GM23248 (cell line): ENCODE data around the gene ABL1. TPM values are rescaled to one million over a fixed set of nuclear protein-coding genes. Genes with fewer than 3 reads are reported as not detected.

Experiments used
- DNase-seq: peaks from one replicate; pipeline ENCODE4 v3.0.0-alpha.2; 2015
- H2AFZ ChIP-seq: fragments of 200-600 bp; sonication (generic); 2 replicates; pipeline ENCODE4 v1.6.1; 2016; ENCODE audit warnings: antibody characterized with exemption
- H3F3A ChIP-seq: fragments of 200-600 bp; sonication (generic); 2 replicates; pipeline ENCODE4 v1.6.1; 2016; ENCODE audit warnings: mild to moderate bottlenecking, antibody characterized with exemption, mixed run types; ENCODE audit not compliant: insufficient read depth
- H3K27ac ChIP-seq: fragments of 200-600 bp; sonication (generic); 2 replicates; pipeline ENCODE4 v1.5.1; 2016; ENCODE audit warnings: mild to moderate bottlenecking
- H3K27me3 ChIP-seq: fragments of 200-600 bp; sonication (generic); replicated peaks from 2 replicates; pipeline ENCODE4 v1.6.1; 2016; ENCODE audit warnings: mild to moderate bottlenecking; ENCODE audit not compliant: insufficient read depth
- H3K36me3 ChIP-seq: fragments of 200-600 bp; sonication (generic); 2 replicates; pipeline ENCODE4 v1.6.1; 2016; ENCODE audit warnings: low read depth, mild to moderate bottlenecking
- H3K4me1 ChIP-seq: fragments of 200-600 bp; sonication (generic); 2 replicates; pipeline ENCODE4 v1.6.1; 2016; ENCODE audit warnings: mild to moderate bottlenecking; ENCODE audit not compliant: insufficient read depth
- H3K4me2 ChIP-seq: fragments of 200-600 bp; sonication (generic); one replicate; pipeline ENCODE4 v1.6.1; 2016; ENCODE audit warnings: mild to moderate bottlenecking; ENCODE audit not compliant: unreplicated experiment
- H3K4me3 ChIP-seq: fragments of 200-600 bp; sonication (generic); 2 replicates; pipeline ENCODE4 v1.5.1; 2016; ENCODE audit warnings: mild to moderate bottlenecking
- H3K79me2 ChIP-seq: fragments of 200-600 bp; sonication (generic); 2 replicates; pipeline ENCODE4 v1.6.1; 2016; ENCODE audit warnings: mild to moderate bottlenecking; ENCODE audit not compliant: insufficient read depth
- H3K9ac ChIP-seq: fragments of 200-600 bp; sonication (generic); 2 replicates; pipeline ENCODE4 v1.6.1; 2016; ENCODE audit warnings: mild to moderate bottlenecking
- H3K9me2 ChIP-seq: fragments of 200-600 bp; sonication (generic); 2 replicates; pipeline ENCODE4 v1.6.1; 2016; ENCODE audit warnings: mixed run types, mild to moderate bottlenecking, moderate library complexity; ENCODE audit not compliant: insufficient read depth
- H3K9me3 ChIP-seq: fragments of 200-600 bp; sonication (generic); one replicate; pipeline ENCODE4 v1.6.1; 2017; ENCODE audit warnings: low read depth
- H4K20me1 ChIP-seq: fragments of 200-600 bp; sonication (generic); 2 replicates; pipeline ENCODE4 v1.6.0; 2016; ENCODE audit not compliant: insufficient read depth
- EZH2 ChIP-seq: fragments of 200-600 bp; sonication (generic); IDR thresholded peaks from 2 replicates; pipeline ENCODE4 v1.6.1; 2018; ENCODE audit warnings: antibody characterized with exemption, mild to moderate bottlenecking; ENCODE audit not compliant: insufficient read depth, poor library complexity, severe bottlenecking
- EZH2phosphoT487 ChIP-seq: fragments of 200-600 bp; sonication (generic); IDR thresholded peaks from 2 replicates; pipeline ENCODE4 v1.6.1; 2018; ENCODE audit warnings: antibody characterized with exemption, moderate library complexity, mild to moderate bottlenecking, low read depth; ENCODE audit not compliant: insufficient read depth
- WGBS, 2 experiments: methylation state at CpG; one replicate each; pipeline ENCODE4 v1.1.6; 2015 to 2017; ENCODE audit warnings: low lambda C conversion rate in 2 of 2, low coverage in 1 of 2; ENCODE audit errors: missing lambda C conversion rate in 2 of 2; 5-methylcytosine and 5-hydroxymethylcytosine counted together
- in situ Hi-C: fragments of 300-500 bp; cut with MboI; formaldehyde crosslinking; loops from 2 replicates; pipeline ENCODE4 v1.15.0; 2020
- polyA plus RNA-seq: library from polyadenylated mRNA; unstranded; fragments of >200 nt; fragmentation: Nextera tagmentation; extraction: Ambion mirVana; gene quantifications from 2 replicates; pipeline ENCODE4 v1.2.1, GENCODE V29; 2016
- total RNA-seq: library from RNA; depleted of rRNA; stranded (reverse); fragments of >200 nt; shearing (Covaris generic); gene quantifications from 2 replicates; pipeline ENCODE4 v1.2.3, GENCODE V29; 2014

ABL1 gene
- total and polyA plus RNA-seq, 2 experiments from 2014 or later: 22.9 to 66.1 TPM

GRCh38 chr9:130857864-130858738 lies 23.0 kb downstream of the ABL1 start:
- Histone ChIP-seq H3K79me2 (peaks cover 92% of the 10 kb centered on the region), H2AFZ (no peak overlapping the region), H3F3A (peaks cover 67% of the 10 kb centered on the region), H3K27me3 (no peaks in the 10 kb centered on the region), H3K4me2 (peak overlapping the region; percentile 63), H3K9ac (peak overlapping the region; percentile 75), H4K20me1 (no peaks in the 10 kb centered on the region), H3K4me3 (no peak overlapping the region), H3K36me3 (peaks cover 40% of the 10 kb centered on the region), H3K9me2 (no peaks in the 10 kb centered on the region), H3K9me3 (no peaks in the 10 kb centered on the region), H3K4me1 (peaks cover 52% of the 10 kb centered on the region), H3K27ac (peak overlapping the region; percentile 92)
- in situ Hi-C loops: no loop called here
- peak; percentile 95 for DNase-seq
- 14 to 16% methylated on average over 22 of the region's 22 CpGs for WGBS, 2 experiments
- TF ChIP-seq EZH2: no peak
- TF ChIP-seq EZH2phosphoT487: no peak

DNA sequence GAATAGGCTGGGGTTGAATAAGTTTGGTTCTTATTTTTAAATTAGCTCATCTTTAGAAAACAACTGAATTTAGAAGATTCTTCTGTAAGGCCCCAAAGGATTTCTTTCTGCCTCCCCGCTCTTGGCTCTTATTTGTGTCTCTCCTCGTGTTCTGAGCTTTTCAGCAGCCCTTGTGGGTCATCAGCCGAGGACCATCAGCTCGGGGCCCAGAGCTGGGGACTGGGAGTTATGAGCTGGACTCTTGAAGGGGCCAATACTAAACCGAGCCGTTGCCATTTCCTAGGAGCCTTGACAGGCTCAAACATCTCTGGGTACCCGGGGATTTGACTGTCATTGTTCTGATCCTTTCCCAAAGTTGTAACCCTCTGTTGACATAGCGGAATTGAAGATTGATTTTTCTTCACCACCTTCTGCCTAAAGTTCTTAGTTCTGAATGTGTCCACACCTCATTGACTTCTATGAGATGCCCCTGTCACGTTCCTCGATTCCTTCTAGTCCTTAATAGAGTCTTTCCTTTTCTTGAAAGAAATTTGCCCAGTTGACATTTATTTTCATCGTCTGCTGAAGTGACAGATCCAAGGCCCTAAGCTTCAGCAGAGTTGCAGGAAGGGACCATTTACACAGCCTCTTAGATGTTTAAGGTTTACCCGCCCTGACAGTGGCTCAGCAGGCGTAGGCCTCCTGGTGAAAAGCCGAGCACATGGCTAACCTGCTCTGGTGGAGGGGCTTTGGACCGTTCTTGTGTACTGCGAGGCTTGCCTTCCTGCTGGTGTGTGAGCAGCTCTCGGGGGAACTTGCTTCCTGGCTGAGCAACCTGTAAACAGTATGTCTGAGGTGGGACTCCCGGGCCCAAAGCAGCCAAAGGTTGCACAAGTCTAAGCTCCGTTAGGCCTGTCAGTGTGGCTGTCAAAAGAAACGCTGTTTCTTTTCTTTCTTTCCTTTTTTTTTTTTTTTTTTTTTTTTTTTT lies 24.0 kb downstream of the ABL1 start:
- Histone ChIP-seq H3K27ac (peak overlapping the region; percentile 92), H3K9me3 (no peaks in the 10 kb centered on the region), H3K4me1 (peaks cover 52% of the 10 kb centered on the region), H3K4me3 (0 out of 2 replicates have a peak overlapping the region, but pooled peaks have one; percentile 20), H3K27me3 (no peaks in the 10 kb centered on the region), H3K4me2 (peak overlapping the region; percentile 63), H3K9ac (peak overlapping the region; percentile 75), H3K36me3 (peaks cover 43% of the 10 kb centered on the region), H2AFZ (no peak overlapping the region), H4K20me1 (no peaks in the 10 kb centered on the region), H3F3A (peaks cover 62% of the 10 kb centered on the region), H3K79me2 (peaks cover 92% of the 10 kb centered on the region), H3K9me2 (no peaks in the 10 kb centered on the region)
- no peak for DNase-seq
- 51 to 55% methylated on average over 20 of the region's 20 CpGs for WGBS, 2 experiments
- TF ChIP-seq EZH2: no peak
- TF ChIP-seq EZH2phosphoT487: no peak
- in situ Hi-C loops: no loop called here

- Histone ChIP-seq H3F3A (peaks cover 62% of the 10 kb centered on the region), H3K4me2 (peak overlapping the region; percentile 79), H3K27me3 (no peaks in the 10 kb centered on the region), H3K9ac (peak overlapping the region; percentile 76), H3K4me3 (peak overlapping the region; percentile 42), H3K36me3 (peaks cover 27% of the 10 kb centered on the region), H2AFZ (no peak overlapping the region), H3K27ac (peak overlapping the region; percentile 92), H3K4me1 (peaks cover 52% of the 10 kb centered on the region), H4K20me1 (no peaks in the 10 kb centered on the region), H3K79me2 (peaks cover 92% of the 10 kb centered on the region), H3K9me2 (no peaks in the 10 kb centered on the region), H3K9me3 (no peaks in the 10 kb centered on the region)
- in situ Hi-C loops: loop anchor here (5.0 kb wide), 1 partner anchor 153 kb away; no protein-coding TSS in a partner anchor
- DNase-seq: peak; percentile 99
- 7 to 9% methylated on average over 28 of the region's 28 CpGs for WGBS, 2 experiments
- no peak for TF ChIP-seq EZH2
- TF ChIP-seq EZH2phosphoT487: no peak
These were observed 25.6 kb downstream of the ABL1 start for GRCh38 chr9:130860458-130861316.
